Endothelial cell (in vitro differentiated cells): ENCODE results near the gene LRRFIP1. TPM values are rescaled to one million over a fixed set of nuclear protein-coding genes. Genes with fewer than 3 reads are reported as not detected.
A peak's percentile ranks its signal among the peaks of the same experiment; 100 is the strongest.

Source experiments
- DNase-seq: peaks from one replicate; pipeline ENCODE4 v3.0.0; 2021; ENCODE audit warnings: low spot score
- H3K27ac Mint-ChIP-seq: one replicate; pipeline ENCODE4 v1.8.0; 2021; ENCODE audit warnings: mixed read lengths, inconsistent platforms; ENCODE audit not compliant: unreplicated experiment
- H3K27me3 Mint-ChIP-seq: one replicate; pipeline ENCODE4 v1.8.0; 2021; ENCODE audit warnings: mild to moderate bottlenecking, moderate library complexity, mixed read lengths, inconsistent platforms; ENCODE audit not compliant: unreplicated experiment
- H3K36me3 Mint-ChIP-seq: one replicate; pipeline ENCODE4 v1.8.0; 2021; ENCODE audit warnings: mild to moderate bottlenecking, low read depth, mixed read lengths, inconsistent platforms; ENCODE audit not compliant: unreplicated experiment
- H3K4me1 Mint-ChIP-seq: one replicate; pipeline ENCODE4 v1.8.0; 2021; ENCODE audit warnings: mild to moderate bottlenecking, mixed read lengths, inconsistent platforms; ENCODE audit not compliant: unreplicated experiment
- H3K4me3 Mint-ChIP-seq: one replicate; pipeline ENCODE4 v1.8.0; 2021; ENCODE audit warnings: mild to moderate bottlenecking, mixed read lengths, inconsistent platforms; ENCODE audit not compliant: unreplicated experiment
- H3K9me3 Mint-ChIP-seq: one replicate; pipeline ENCODE4 v1.8.0; 2021; ENCODE audit warnings: mixed read lengths, inconsistent platforms; ENCODE audit not compliant: unreplicated experiment
- total RNA-seq: library from RNA; stranded (reverse); fragmentation: NEBNext Ultra II Directional; extraction: Animal tissue kit (Norgen Biotek cat#: 25700); gene quantifications from one replicate; pipeline ENCODE4 v1.2.1, GENCODE V29; 2021; ENCODE audit not compliant: unreplicated experiment
- TF ChIP-seq, protein P1 (sequence below): fragments of 200-600 bp; sonication (generic); IDR thresholded peaks from one replicate; pipeline ENCODE4 v1.5.0; 2021; ENCODE audit warnings: antibody characterized with exemption; ENCODE audit not compliant: unreplicated experiment

The LRRFIP1 gene
- total RNA-seq, 1 donor from 2014 or later: 105 TPM

DNA sequence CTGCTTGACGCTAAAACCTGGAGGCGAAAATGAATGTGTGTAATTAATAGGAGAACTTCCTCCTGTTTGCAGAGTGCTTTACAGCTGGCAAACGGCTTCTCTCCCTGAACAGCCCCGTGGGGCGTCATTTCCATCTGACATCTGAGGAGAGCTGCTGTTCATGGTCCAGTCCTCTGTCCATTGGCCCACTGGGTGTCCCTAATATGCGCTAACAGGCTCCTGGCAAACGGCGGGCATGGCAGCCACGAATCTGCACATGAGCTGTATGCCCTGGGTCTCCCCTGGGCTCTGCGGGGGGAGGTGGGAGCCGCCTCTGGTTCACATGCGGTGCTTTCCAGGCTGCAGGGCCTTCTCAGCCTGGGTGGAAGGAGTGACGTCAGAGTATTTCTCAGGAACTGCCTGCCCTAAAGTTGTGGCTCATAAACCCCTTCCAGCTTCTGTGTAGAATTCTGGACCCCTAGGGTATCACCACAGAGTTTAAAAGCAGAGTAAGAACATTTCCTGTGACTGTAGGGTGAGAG, 73.2 kb downstream of the LRRFIP1 start:
- Mint-ChIP-seq H3K4me3 (no peak overlapping the region), H3K4me1 (peaks cover 67% of the 10 kb centered on the region), H3K9me3 (no peaks in the 10 kb centered on the region), H3K36me3 (peaks cover 6% of the 10 kb centered on the region), H3K27ac (no peak overlapping the region), H3K27me3 (peaks cover 11% of the 10 kb centered on the region)
- DNase-seq: no peak
- TF ChIP-seq, protein P1, sequence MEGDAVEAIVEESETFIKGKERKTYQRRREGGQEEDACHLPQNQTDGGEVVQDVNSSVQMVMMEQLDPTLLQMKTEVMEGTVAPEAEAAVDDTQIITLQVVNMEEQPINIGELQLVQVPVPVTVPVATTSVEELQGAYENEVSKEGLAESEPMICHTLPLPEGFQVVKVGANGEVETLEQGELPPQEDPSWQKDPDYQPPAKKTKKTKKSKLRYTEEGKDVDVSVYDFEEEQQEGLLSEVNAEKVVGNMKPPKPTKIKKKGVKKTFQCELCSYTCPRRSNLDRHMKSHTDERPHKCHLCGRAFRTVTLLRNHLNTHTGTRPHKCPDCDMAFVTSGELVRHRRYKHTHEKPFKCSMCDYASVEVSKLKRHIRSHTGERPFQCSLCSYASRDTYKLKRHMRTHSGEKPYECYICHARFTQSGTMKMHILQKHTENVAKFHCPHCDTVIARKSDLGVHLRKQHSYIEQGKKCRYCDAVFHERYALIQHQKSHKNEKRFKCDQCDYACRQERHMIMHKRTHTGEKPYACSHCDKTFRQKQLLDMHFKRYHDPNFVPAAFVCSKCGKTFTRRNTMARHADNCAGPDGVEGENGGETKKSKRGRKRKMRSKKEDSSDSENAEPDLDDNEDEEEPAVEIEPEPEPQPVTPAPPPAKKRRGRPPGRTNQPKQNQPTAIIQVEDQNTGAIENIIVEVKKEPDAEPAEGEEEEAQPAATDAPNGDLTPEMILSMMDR: no peak

DNA sequence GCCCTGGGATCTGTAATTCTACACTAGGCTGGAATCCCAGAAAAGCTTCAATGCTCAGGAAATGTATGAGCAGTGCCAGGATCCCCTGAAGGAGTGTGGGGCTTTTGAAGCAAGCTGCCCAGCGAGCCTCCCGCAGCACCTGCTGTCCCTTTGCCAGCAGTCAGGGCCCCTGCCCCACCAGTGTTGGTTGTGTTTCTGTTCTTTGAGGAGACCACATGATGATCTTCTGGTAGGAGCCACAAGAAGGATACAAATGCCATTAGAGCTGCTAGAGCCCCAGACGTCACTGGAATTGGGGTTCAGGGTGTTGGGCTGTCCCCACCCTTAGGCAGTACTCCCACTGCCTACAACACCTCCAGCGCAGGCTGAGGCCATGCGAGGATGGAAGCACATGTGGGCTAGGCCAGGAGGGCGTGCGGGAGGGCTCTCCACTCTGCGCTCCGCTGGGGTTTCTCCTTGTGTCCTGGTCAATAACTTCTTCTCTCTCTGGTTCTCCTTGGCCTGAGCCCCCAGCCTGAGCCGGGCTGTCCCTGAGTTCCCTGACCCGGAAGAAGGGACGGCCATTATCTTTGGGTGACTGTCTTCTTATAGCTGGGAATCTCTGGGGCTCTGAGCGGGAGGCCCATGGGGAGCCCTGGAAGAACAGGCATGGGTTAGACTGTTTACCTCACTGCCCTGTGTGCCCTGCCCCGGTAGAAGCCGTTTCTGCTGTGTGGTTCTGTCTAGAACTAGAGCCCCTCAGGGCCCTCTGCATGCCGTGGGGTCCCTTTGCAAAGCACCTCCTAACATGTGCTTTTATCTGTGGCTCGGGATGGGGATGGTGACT, 73.9 kb downstream of the LRRFIP1 start:
- H3K9me3 Mint-ChIP-seq: no peaks in the 10 kb centered on the region
- H3K4me1 Mint-ChIP-seq: peaks cover 67% of the 10 kb centered on the region

DNA sequence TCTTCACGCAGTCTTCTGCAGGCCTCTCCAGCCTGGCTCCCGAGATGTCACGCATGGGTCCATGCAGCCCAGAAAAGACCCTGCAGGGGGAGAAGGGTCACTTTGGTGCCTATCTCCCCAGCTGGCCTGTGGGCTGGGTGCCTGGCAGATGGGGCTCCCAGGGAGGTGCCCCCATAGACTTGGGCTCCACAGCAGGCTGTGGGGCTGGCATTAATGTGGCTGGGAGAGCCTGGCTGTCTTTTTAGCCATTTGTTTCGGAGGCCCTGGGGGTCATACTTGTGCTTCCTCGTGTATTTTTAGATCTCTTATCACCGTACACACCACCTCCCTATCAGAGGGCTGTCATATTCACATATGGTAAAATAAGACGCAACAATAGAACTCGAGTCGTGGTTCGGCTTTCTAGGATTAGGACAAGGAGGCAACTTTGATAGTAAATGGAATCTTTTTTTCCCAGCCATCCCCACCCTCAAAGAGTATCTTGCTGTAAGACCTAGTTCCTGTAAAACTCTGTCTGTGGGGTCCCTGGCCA, 74.5 kb downstream of the LRRFIP1 start:
- peaks cover 73% of the 10 kb centered on the region for H3K4me1 Mint-ChIP-seq

More for the DNA sequence above, 73.9 kb downstream of the LRRFIP1 start:
- TF ChIP-seq, protein P1: no peak
- H3K27me3 Mint-ChIP-seq: peaks cover 11% of the 10 kb centered on the region
- DNase-seq: no peak
- H3K4me3 Mint-ChIP-seq: no peak overlapping the region
- peaks cover 6% of the 10 kb centered on the region for H3K36me3 Mint-ChIP-seq
- H3K27ac Mint-ChIP-seq: no peak overlapping the region

DNA sequence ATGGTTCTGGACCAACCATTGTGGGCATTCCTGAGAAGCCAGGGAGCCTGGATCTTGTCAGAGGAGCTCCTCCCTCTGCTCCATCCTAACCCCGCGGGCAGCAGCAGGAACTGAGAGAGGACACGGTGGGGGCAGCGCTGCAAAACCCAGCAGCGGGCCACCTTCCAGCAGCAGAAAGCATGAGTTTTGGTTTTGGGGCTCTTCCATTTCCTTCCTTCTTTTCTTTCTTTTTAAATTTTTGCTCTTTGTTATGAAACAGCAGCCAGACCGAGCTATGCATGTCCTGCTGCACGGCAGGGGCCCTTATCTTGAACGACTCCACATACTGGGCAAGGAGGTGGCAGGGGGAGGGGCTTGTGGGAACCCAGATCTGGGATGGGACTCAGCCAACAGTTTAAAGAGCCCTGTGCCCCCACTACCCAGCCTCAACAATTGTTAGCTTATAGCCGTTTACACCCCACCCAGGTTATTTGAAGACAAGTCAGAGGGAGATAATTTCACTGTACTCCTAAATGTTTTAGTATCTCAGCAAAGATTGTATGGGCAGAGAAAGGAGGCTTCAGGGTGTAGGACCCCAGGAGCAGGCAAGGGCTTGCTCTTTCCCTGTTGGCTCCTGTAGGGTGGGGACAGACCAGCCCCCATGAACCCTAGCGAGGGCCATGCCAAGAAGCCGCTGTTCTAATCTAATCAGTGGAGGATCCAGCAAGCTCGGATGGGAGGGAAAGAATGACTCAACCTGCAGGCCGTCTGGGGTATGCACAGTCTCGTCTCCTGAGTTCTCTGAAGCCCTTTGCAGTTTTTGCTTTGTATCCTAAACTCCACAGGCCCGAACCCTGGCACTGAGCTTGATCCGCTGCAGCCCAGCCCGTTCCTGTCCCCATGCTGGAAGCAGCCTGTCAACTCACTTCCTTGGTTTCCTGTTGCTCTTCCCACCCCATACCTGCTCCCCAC, 75.3 kb downstream of the LRRFIP1 start:
- peak overlapping the region; percentile 42 for H3K27ac Mint-ChIP-seq
- H3K36me3 Mint-ChIP-seq: peaks cover 6% of the 10 kb centered on the region
- TF ChIP-seq, protein P1: no peak
- no peak for DNase-seq
- H3K27me3 Mint-ChIP-seq: peaks cover 11% of the 10 kb centered on the region
- no peaks in the 10 kb centered on the region for H3K9me3 Mint-ChIP-seq
- H3K4me1 Mint-ChIP-seq: peaks cover 75% of the 10 kb centered on the region
- H3K4me3 Mint-ChIP-seq: no peak overlapping the region

More for the DNA sequence above, 74.5 kb downstream of the LRRFIP1 start:
- Mint-ChIP-seq H3K36me3 (peaks cover 6% of the 10 kb centered on the region), H3K27ac (peak overlapping the region; percentile 38), H3K4me3 (no peak overlapping the region), H3K27me3 (peaks cover 11% of the 10 kb centered on the region), H3K9me3 (no peaks in the 10 kb centered on the region)
- DNase-seq: no peak
- TF ChIP-seq, protein P1: no peak
